Mesendoderm (in vitro differentiated cells): ENCODE data around the gene SACS.

Source experiments
- DNase-seq: peaks from one replicate; pipeline ENCODE4 v3.0.0; 2013
- H2AK5ac ChIP-seq: 2 replicates; pipeline ENCODE4 v1.6.1; 2013; ENCODE audit warnings: low read length, inconsistent platforms
- H2BK120ac ChIP-seq: 2 replicates; pipeline ENCODE4 v1.6.1; 2013; ENCODE audit warnings: low read depth, mild to moderate bottlenecking, low read length, moderate library complexity, mixed read lengths
- H2BK15ac ChIP-seq: replicated peaks from 2 replicates; pipeline ENCODE4 v1.6.1; 2013; ENCODE audit warnings: low read depth, mild to moderate bottlenecking, moderate library complexity
- H2BK5ac ChIP-seq: 2 replicates; pipeline ENCODE4 v1.6.1; 2013; ENCODE audit warnings: low read length, inconsistent platforms
- H3K18ac ChIP-seq: 2 replicates; pipeline ENCODE4 v1.6.1; 2013; ENCODE audit warnings: mild to moderate bottlenecking, low read length, mixed read lengths
- H3K23ac ChIP-seq: one replicate; pipeline ENCODE4 v1.6.1; 2013; ENCODE audit warnings: low read length
- H3K27ac ChIP-seq: 2 replicates; pipeline ENCODE4 v1.5.1; 2013; ENCODE audit warnings: low read depth, mild to moderate bottlenecking, inconsistent platforms, low read length, moderate library complexity
- H3K27me3 ChIP-seq: 2 replicates; pipeline ENCODE4 v1.6.1; 2013; ENCODE audit warnings: low read length, control low read depth, mild to moderate bottlenecking, inconsistent platforms; ENCODE audit not compliant: insufficient read depth, poor library complexity
- H3K36me3 ChIP-seq: 2 replicates; pipeline ENCODE4 v1.6.1; 2013; ENCODE audit warnings: low read length, inconsistent platforms; ENCODE audit not compliant: control insufficient read depth, insufficient read depth
- H3K4ac ChIP-seq: one replicate; pipeline ENCODE4 v1.6.1; 2013; ENCODE audit warnings: low read depth, mild to moderate bottlenecking, low read length, moderate library complexity
- H3K4me1 ChIP-seq: 2 replicates; pipeline ENCODE4 v1.6.1; 2013; ENCODE audit warnings: low read depth, low read length, inconsistent platforms; ENCODE audit not compliant: control insufficient read depth
- H3K4me2 ChIP-seq: 2 replicates; pipeline ENCODE4 v1.6.1; 2013; ENCODE audit warnings: low read length
- H3K4me3 ChIP-seq: 2 replicates; pipeline ENCODE4 v1.5.1; 2013; ENCODE audit warnings: mild to moderate bottlenecking, low read length
- H3K56ac ChIP-seq: one replicate; pipeline ENCODE4 v1.6.1; 2013; ENCODE audit warnings: low read length
- H3K79me1 ChIP-seq: 2 replicates; pipeline ENCODE4 v1.6.1; 2013; ENCODE audit warnings: low read length, inconsistent platforms
- H3K79me2 ChIP-seq: 2 replicates; pipeline ENCODE4 v1.6.1; 2013; ENCODE audit warnings: mild to moderate bottlenecking, low read length; ENCODE audit not compliant: control insufficient read depth, insufficient read depth
- H3K9ac ChIP-seq: 2 replicates; pipeline ENCODE4 v1.6.1; 2013; ENCODE audit warnings: low read length, inconsistent platforms
- H4K5ac ChIP-seq: one replicate; pipeline ENCODE4 v1.6.1; 2013; ENCODE audit warnings: low read length
- H4K8ac ChIP-seq: one replicate; pipeline ENCODE4 v1.6.1; 2013; ENCODE audit warnings: low read depth, mild to moderate bottlenecking, control low read depth, low read length, moderate library complexity
- WGBS: extraction: QIAGEN DNeasy Blood & Tissue Kit; methylation state at CpG from one replicate; pipeline ENCODE4 v1.1.7; 2013; ENCODE audit warnings: low lambda C conversion rate, missing lambda C conversion rate; ENCODE audit not compliant: insufficient coverage; ENCODE audit errors: extremely low coverage; 5-methylcytosine and 5-hydroxymethylcytosine counted together

SACS gene

DNA sequence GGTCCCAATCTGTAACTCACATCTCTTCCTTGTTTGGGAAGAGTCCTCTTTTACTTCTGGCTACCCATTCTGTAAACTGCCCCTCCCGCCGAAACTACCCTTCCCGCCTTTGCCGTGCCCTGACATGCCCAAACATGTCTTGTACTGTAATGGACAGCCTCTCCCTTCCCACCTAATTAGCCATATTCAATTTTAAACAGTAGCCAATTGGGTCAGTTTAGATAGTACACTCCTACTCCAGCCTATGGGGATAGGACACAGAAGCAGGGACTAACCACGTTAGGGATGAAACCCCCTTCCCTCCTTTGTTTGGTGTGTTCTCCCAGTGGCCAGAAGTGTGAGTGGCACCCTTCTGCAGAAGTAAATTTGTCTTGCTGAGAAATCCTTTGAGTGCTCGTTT is 34.2 kb downstream of the SACS start:
- H3K9ac ChIP-seq: no peak overlapping the region
- no peaks in the 10 kb centered on the region for H3K27me3 ChIP-seq
- no peak overlapping the region for H3K56ac ChIP-seq
- no peaks in the 10 kb centered on the region for H3K4me1 ChIP-seq
- no peak overlapping the region for H3K4ac ChIP-seq
- H3K79me1 ChIP-seq: no peaks in the 10 kb centered on the region
- no peak overlapping the region for H4K8ac ChIP-seq
- H3K79me2 ChIP-seq: no peaks in the 10 kb centered on the region
- H3K18ac ChIP-seq: no peak overlapping the region
- H3K23ac ChIP-seq: no peak overlapping the region
- H3K4me3 ChIP-seq: no peak overlapping the region
- WGBS: no CpG with 5 or more reads among the region's 6 CpGs
- no peak overlapping the region for H3K27ac ChIP-seq
- no peak overlapping the region for H2BK15ac ChIP-seq
- H3K4me2 ChIP-seq: no peak overlapping the region
- no peak for DNase-seq
- H2BK5ac ChIP-seq: no peak overlapping the region
- no peak overlapping the region for H2AK5ac ChIP-seq
- H4K5ac ChIP-seq: no peak overlapping the region
- no peaks in the 10 kb centered on the region for H3K36me3 ChIP-seq
- H2BK120ac ChIP-seq: no peak overlapping the region

DNA sequence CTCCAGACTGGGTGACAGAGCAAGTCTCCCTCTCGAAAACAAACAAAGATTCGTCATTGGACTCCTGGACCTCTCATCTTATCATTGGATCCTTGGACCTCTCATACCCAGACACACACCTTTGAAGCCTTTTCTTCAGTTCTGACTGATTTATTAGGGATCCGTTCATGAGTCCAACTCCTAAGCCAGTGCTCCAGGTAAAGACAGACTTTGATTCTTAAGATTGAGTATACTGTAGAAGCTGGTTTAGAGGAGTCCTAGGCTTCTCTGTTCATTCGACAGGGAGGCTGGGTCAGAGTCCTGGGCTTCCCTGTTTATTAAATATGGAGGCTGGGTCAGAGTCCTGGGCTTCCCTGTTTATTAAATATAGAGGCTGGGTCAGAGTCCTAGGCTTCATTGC is 38.7 kb downstream of the SACS start:
- no peak overlapping the region for H4K8ac ChIP-seq
- no peak overlapping the region for H3K18ac ChIP-seq
- no peak overlapping the region for H3K27ac ChIP-seq
- H2BK120ac ChIP-seq: no peak overlapping the region
- H2BK5ac ChIP-seq: no peak overlapping the region
- no peak overlapping the region for H4K5ac ChIP-seq
- H3K79me1 ChIP-seq: no peaks in the 10 kb centered on the region
- H3K79me2 ChIP-seq: no peaks in the 10 kb centered on the region
- H3K27me3 ChIP-seq: no peaks in the 10 kb centered on the region
- no peak overlapping the region for H2AK5ac ChIP-seq
- no peak for DNase-seq
- H3K4me1 ChIP-seq: no peaks in the 10 kb centered on the region
- H3K9ac ChIP-seq: no peak overlapping the region
- no peak overlapping the region for H3K23ac ChIP-seq
- no peak overlapping the region for H3K56ac ChIP-seq
- H2BK15ac ChIP-seq: no peak overlapping the region
- H3K36me3 ChIP-seq: no peaks in the 10 kb centered on the region
- H3K4me2 ChIP-seq: no peak overlapping the region
- no peak overlapping the region for H3K4me3 ChIP-seq
- H3K4ac ChIP-seq: no peak overlapping the region
- no CpG with 5 or more reads among the region's 4 CpGs for WGBS

DNA sequence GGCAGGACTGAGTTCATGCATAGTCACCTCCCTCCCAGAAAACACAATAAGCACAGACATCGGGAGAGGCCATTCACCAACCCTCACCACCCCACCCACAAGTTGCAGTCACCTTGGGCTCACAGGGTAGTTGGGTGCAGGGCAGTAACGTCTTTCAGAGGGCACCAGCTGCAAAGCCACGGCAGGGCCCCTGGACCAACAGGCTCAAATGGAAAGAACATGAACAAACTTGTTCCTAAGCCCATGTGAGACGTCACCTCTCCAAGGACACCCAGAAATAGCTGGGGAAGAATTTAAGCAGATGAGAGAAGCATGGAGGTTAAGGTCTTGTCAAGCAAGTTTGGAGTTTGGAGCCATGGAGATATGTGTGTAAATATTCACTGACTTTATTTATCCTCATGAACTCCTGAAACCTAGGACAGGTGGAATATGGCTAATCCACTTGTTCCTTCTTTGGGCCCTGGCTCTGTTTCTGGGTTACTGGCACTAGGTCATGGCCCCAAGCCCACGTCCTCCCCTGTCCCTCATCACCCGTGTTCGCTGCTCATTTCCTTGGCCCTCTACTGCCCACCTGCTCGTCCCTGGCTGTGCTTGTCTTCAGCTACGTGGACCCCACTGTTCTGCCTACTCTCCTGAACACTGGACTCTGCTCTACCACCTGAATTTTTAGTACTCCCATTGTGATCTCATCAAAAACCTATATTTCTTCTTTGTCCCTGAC is 40.4 kb downstream of the SACS start:
- Histone ChIP-seq H3K4me2 (no peak overlapping the region), H3K27ac (no peak overlapping the region), H3K79me2 (no peaks in the 10 kb centered on the region), H3K18ac (no peak overlapping the region), H3K9ac (no peak overlapping the region), H3K36me3 (no peaks in the 10 kb centered on the region), H3K56ac (no peak overlapping the region), H4K5ac (no peak overlapping the region), H2BK15ac (no peak overlapping the region), H2AK5ac (no peak overlapping the region), H3K4me1 (no peaks in the 10 kb centered on the region), H2BK120ac (no peak overlapping the region), H3K4ac (no peak overlapping the region), H4K8ac (no peak overlapping the region), H3K4me3 (no peak overlapping the region), H3K27me3 (no peaks in the 10 kb centered on the region), H3K23ac (no peak overlapping the region), H2BK5ac (no peak overlapping the region), H3K79me1 (no peaks in the 10 kb centered on the region)
- no CpG with 5 or more reads among the region's 9 CpGs for WGBS
- no peak for DNase-seq

DNA sequence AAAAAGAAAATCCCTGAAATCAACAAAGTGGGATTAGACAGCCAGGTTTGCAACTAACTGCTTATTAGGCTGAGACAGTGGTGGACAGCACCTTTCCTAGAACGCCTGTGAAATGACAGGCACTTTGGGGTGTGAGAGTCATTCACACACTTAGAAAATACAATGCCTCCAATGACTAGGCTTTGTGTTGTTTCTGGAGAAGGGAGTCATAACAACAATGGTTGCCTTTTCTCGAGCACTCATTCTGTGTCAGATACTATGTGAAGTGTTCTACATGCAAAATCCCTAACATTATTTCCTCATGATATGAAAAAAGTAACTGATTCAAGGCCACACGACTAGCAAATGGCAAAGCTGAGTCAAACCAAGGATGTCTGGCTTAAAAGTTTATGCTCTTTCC is 41.2 kb downstream of the SACS start:
- no peak overlapping the region for H3K18ac ChIP-seq
- H3K27ac ChIP-seq: no peak overlapping the region
- no peak overlapping the region for H2BK15ac ChIP-seq
- H3K4me1 ChIP-seq: no peaks in the 10 kb centered on the region
- no peak overlapping the region for H2AK5ac ChIP-seq
- no peak overlapping the region for H4K5ac ChIP-seq
- H4K8ac ChIP-seq: no peak overlapping the region
- no peaks in the 10 kb centered on the region for H3K27me3 ChIP-seq
- no peak overlapping the region for H2BK120ac ChIP-seq
- DNase-seq: no peak
- no peak overlapping the region for H3K4me2 ChIP-seq
- H3K56ac ChIP-seq: no peak overlapping the region
- no peak overlapping the region for H3K4ac ChIP-seq
- no peak overlapping the region for H2BK5ac ChIP-seq
- H3K4me3 ChIP-seq: no peak overlapping the region
- WGBS: no CpG with 5 or more reads among the region's 3 CpGs
- no peaks in the 10 kb centered on the region for H3K36me3 ChIP-seq
- H3K79me1 ChIP-seq: no peaks in the 10 kb centered on the region
- H3K23ac ChIP-seq: no peak overlapping the region
- H3K9ac ChIP-seq: no peak overlapping the region
- H3K79me2 ChIP-seq: no peaks in the 10 kb centered on the region

DNA sequence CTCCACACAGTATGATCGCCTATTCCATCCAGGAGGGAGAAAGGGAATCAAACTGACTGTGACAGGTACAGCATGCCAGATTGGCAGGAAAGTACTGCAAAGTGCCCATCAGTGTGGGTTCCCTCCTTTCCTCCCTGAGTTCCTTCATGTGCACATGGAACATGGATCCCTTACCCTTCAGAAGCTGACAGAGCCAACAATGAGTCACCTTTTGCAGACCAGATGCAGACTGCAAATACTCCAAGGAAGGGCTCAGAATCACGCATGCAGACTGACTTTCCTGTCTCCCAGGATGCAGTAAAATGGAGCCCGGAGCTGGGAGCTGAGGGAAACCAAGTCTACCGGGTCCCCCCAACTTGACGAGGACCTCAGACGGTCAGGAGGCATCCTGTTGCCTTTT is 41.8 kb downstream of the SACS start:
- Histone ChIP-seq H3K27ac (no peak overlapping the region), H3K36me3 (no peaks in the 10 kb centered on the region), H2BK120ac (no peak overlapping the region), H3K56ac (no peak overlapping the region), H3K79me2 (no peaks in the 10 kb centered on the region), H3K4me1 (no peaks in the 10 kb centered on the region), H2AK5ac (no peak overlapping the region), H2BK5ac (no peak overlapping the region), H3K18ac (no peak overlapping the region), H3K9ac (no peak overlapping the region), H3K27me3 (no peaks in the 10 kb centered on the region), H3K4me2 (no peak overlapping the region), H3K4me3 (no peak overlapping the region), H3K23ac (no peak overlapping the region), H4K8ac (no peak overlapping the region), H2BK15ac (no peak overlapping the region), H3K79me1 (no peaks in the 10 kb centered on the region), H4K5ac (no peak overlapping the region), H3K4ac (no peak overlapping the region)
- WGBS: no CpG with 5 or more reads among the region's 6 CpGs
- no peak for DNase-seq

DNA sequence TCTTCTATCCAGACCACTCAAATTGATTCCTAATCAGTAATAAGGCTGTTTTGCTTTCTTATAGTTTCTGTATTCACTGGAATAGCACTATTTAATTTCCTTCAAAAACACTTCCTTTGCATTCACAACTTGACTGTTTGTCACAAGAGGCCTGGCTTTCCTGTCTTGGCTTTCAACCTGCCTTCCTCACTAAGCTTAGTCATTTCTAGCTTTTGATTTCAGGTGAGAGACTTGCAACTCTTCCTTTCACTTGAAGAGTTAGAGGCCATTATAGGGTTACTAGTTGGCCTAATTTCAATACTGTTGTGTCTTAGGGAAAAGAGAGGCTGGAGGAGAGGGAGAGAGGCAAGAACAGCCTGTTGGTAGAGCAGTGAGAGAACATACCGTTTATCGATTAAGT is 47.0 kb downstream of the SACS start:
- Histone ChIP-seq H3K9ac (no peak overlapping the region), H4K5ac (no peak overlapping the region), H3K56ac (no peak overlapping the region), H2BK5ac (no peak overlapping the region), H3K4me3 (no peak overlapping the region), H3K27me3 (no peaks in the 10 kb centered on the region), H2BK15ac (no peak overlapping the region), H3K4ac (no peak overlapping the region), H3K18ac (no peak overlapping the region), H3K79me1 (no peaks in the 10 kb centered on the region), H3K27ac (no peak overlapping the region), H2BK120ac (no peak overlapping the region), H3K23ac (no peak overlapping the region), H3K4me1 (no peaks in the 10 kb centered on the region), H3K36me3 (no peaks in the 10 kb centered on the region), H3K4me2 (no peak overlapping the region), H2AK5ac (no peak overlapping the region), H4K8ac (no peak overlapping the region), H3K79me2 (no peaks in the 10 kb centered on the region)
- DNase-seq: no peak
- no CpG with 5 or more reads among the region's 2 CpGs for WGBS
